ENCODE data around the gene GBGT1. TPM values are rescaled to one million over a fixed set of nuclear protein-coding genes. Genes with fewer than 3 reads are reported as not detected.

GBGT1 gene
- total RNA-seq, 6 donors from 2014 or later = 9.1 to 71.2 (median 36.0) TPM

GRCh38 chr9:133129001-133129795 is 34.5 kb downstream of the GBGT1 start:
- ATAC-seq (ENCODE audit: low FRiP score in 2 of 2) (peak in 1 of 2 donors; percentile 7), DNase-seq (peak; percentile 57 to 88)
- H3K9me3 ChIP-seq = no peaks in the 10 kb centered on the region
- peak overlapping the region; percentile 43 to 81 (median 78) for H3K27ac ChIP-seq
- H3K36me3 ChIP-seq = no peaks in the 10 kb centered on the region
- WGBS, 2 donors = 76 to 84% methylated on average over 14 to 17 of the region's 29 CpGs
- H3K4me3 ChIP-seq = peak overlapping the region in 1 of 4 donors; percentile 25
- H3K4me1 ChIP-seq = peaks cover 52 to 72% (median 65%) of the 10 kb centered on the region in 4 donors
- TF ChIP-seq, protein P1, sequence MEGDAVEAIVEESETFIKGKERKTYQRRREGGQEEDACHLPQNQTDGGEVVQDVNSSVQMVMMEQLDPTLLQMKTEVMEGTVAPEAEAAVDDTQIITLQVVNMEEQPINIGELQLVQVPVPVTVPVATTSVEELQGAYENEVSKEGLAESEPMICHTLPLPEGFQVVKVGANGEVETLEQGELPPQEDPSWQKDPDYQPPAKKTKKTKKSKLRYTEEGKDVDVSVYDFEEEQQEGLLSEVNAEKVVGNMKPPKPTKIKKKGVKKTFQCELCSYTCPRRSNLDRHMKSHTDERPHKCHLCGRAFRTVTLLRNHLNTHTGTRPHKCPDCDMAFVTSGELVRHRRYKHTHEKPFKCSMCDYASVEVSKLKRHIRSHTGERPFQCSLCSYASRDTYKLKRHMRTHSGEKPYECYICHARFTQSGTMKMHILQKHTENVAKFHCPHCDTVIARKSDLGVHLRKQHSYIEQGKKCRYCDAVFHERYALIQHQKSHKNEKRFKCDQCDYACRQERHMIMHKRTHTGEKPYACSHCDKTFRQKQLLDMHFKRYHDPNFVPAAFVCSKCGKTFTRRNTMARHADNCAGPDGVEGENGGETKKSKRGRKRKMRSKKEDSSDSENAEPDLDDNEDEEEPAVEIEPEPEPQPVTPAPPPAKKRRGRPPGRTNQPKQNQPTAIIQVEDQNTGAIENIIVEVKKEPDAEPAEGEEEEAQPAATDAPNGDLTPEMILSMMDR (IDR thresholded peaks at IDR 0.05) = peak in 1 of 6 experiments; percentile 5
- TF ChIP-seq POLR2AphosphoS5 (IDR thresholded peaks at IDR 0.05) (peak in 1 of 2 donors; percentile 63), POLR2A (IDR thresholded peaks at IDR 0.05) (no peak)
- no peaks in the 10 kb centered on the region for H3K27me3 ChIP-seq

GRCh38 chr9:133128152-133128551 is 35.6 kb downstream of the GBGT1 start:
- H3K4me3 ChIP-seq = peak overlapping the region in 1 of 4 donors; percentile 25
- ATAC-seq (ENCODE audit: low FRiP score in 2 of 2) (no peak), DNase-seq (peak in 1 of 2 donors; percentile 65)
- 89 to 90% methylated on average over 10 to 13 of the region's 13 CpGs for WGBS, 2 donors
- no peaks in the 10 kb centered on the region for H3K36me3 ChIP-seq
- no peaks in the 10 kb centered on the region for H3K9me3 ChIP-seq
- H3K27ac ChIP-seq = peak overlapping the region; percentile 62 to 81 (median 78)
- H3K27me3 ChIP-seq = no peaks in the 10 kb centered on the region
- peaks cover 45 to 66% (median 58%) of the 10 kb centered on the region in 4 donors for H3K4me1 ChIP-seq
- TF ChIP-seq, protein P1 (IDR thresholded peaks at IDR 0.05) = no peak
- no peak for TF ChIP-seq EP300 (IDR thresholded peaks at IDR 0.05)

DNA sequence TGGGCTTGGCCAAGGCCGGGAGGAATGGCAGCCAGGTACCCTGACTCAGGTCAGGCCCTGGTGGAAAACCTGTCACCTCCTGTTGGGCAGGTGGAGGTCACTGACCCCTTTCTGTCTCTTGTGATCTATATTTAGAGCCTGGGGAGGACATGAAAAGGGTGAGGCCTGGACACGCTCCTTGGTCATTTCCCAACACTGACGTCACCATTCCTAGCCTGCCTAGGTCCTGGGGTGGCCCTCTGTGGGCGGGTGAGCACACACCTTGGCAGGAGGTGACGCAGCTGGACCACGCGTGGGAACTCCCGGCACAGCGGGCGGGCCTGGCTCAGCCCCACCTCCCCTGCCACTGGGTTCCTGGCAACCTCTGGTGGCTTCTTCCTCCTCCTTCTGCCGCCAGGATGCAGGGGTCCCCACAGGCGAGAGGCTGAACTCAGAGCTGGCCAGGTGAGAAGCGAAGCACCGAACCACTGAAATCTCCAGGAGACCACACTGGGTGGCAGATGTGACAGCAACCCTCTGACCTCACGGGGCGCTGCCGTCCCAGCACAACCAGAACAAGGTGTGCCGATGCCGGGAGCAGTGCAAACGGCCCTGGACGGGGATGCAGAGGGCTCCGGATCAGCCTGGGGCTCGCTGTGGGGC is 36.3 kb downstream of the GBGT1 start:
- ATAC-seq (ENCODE audit: low FRiP score in 2 of 2) = peak; percentile 47 to 83
- peak overlapping the region in 1 of 4 donors; percentile 25 for H3K4me3 ChIP-seq
- no peaks in the 10 kb centered on the region for H3K27me3 ChIP-seq
- no peaks in the 10 kb centered on the region for H3K9me3 ChIP-seq
- peak; percentile 90 to 91 for DNase-seq
- H3K36me3 ChIP-seq = no peaks in the 10 kb centered on the region
- 59 to 81% methylated on average over 5 to 23 of the region's 23 CpGs for WGBS, 2 donors
- peak overlapping the region; percentile 62 to 81 (median 78) for H3K27ac ChIP-seq
- peaks cover 45 to 66% (median 59%) of the 10 kb centered on the region in 4 donors for H3K4me1 ChIP-seq
- TF ChIP-seq POLR2AphosphoS5 (IDR thresholded peaks at IDR 0.05) = peak; percentile 51 to 77
- TF ChIP-seq, protein P1 (IDR thresholded peaks at IDR 0.05) = peak in 1 of 6 experiments; percentile 12
- peak in 3 of 4 donors; percentile 68 to 92 (median 81) for TF ChIP-seq EP300 (IDR thresholded peaks at IDR 0.05)
- no peak for TF ChIP-seq POLR2A (IDR thresholded peaks at IDR 0.05)

DNA sequence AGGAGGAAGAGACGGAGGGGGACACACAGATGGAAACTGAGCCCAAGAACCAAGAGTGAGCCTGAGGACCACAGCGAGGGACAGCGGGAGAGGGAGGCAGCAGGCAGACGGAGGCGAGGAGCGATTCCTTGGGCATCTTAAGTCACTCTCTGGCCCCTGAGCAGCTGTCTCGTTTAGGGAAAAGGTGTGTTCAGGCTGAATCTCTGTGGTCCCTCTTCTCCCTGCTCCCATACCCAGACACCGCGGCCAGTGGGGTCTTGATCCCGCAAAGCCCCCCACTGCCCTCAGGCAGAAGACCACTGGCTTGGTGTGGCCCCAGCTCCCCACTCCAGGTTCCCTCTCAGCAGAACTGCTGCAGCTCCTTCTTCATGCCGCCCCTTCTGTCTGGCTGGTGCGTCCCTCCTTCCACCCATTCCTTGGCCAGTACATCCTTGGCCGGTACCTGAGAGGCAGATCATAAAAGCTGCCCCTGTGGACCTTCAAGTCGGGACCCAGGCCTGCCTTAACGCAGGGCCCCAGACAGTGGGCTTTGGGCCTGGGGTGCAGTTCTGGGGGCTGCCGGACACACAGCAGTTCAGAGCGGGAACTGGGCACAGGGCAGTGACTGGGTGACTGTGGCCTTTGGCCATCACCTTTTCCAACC is 36.9 kb downstream of the GBGT1 start:
- ATAC-seq (ENCODE audit: low FRiP score in 2 of 2) (no peak), DNase-seq (peak in 1 of 2 donors; percentile 53)
- H3K27ac ChIP-seq = peak overlapping the region; percentile 62 to 81 (median 78)
- 53 to 88% methylated on average over 9 to 17 of the region's 17 CpGs for WGBS, 2 donors
- no peaks in the 10 kb centered on the region for H3K9me3 ChIP-seq
- no peaks in the 10 kb centered on the region for H3K36me3 ChIP-seq
- TF ChIP-seq POLR2A (IDR thresholded peaks at IDR 0.05) (no peak), EP300 (IDR thresholded peaks at IDR 0.05) (no peak), POLR2AphosphoS5 (IDR thresholded peaks at IDR 0.05) (no peak)
- TF ChIP-seq, protein P1 (IDR thresholded peaks at IDR 0.05) = no peak
- H3K4me3 ChIP-seq = peak overlapping the region in 2 of 4 donors; percentile 33 to 41
- peaks cover 47 to 67% (median 63%) of the 10 kb centered on the region in 4 donors for H3K4me1 ChIP-seq
- no peaks in the 10 kb centered on the region for H3K27me3 ChIP-seq
